Measurements from ENCODE around the gene CFAP100.

Gene CFAP100

GRCh38 chr3:126439346-126439967, 44.7 kb downstream of the CFAP100 start:
- no peak for DNase-seq (ENCODE audit: low read depth in 2 of 2, low spot score in 1 of 2)

GRCh38 chr3:126439968-126440708, 45.4 kb downstream of the CFAP100 start:
- no peak for DNase-seq (ENCODE audit: low read depth in 2 of 2, low spot score in 1 of 2)

- DNase-seq (ENCODE audit: low read depth in 2 of 2, low spot score in 1 of 2) = no peak
Measured at GRCh38 chr3:126440709-126440995, 45.9 kb downstream of the CFAP100 start.

- DNase-seq (ENCODE audit: low read depth in 2 of 2, low spot score in 1 of 2) = no peak
Measured at GRCh38 chr3:126441256-126441880, 46.7 kb downstream of the CFAP100 start.

- DNase-seq (ENCODE audit: low read depth in 2 of 2, low spot score in 1 of 2) = no peak
Measured at GRCh38 chr3:126442094-126442855, 47.6 kb downstream of the CFAP100 start.

GRCh38 chr3:126442856-126443242, 48.1 kb downstream of the CFAP100 start:
- no peak for DNase-seq (ENCODE audit: low read depth in 2 of 2, low spot score in 1 of 2)

GRCh38 chr3:126445506-126445905, 50.8 kb downstream of the CFAP100 start:
- no peak for DNase-seq (ENCODE audit: low read depth in 2 of 2, low spot score in 1 of 2)

GRCh38 chr3:126446301-126446700, 51.6 kb downstream of the CFAP100 start:
- DNase-seq (ENCODE audit: low read depth in 2 of 2, low spot score in 1 of 2) = no peak

- DNase-seq (ENCODE audit: low read depth in 2 of 2, low spot score in 1 of 2) = no peak
Measured at GRCh38 chr3:126446791-126447190, 52.1 kb downstream of the CFAP100 start.

GRCh38 chr3:126447456-126448106, 52.9 kb downstream of the CFAP100 start:
- no peak for DNase-seq (ENCODE audit: low read depth in 2 of 2, low spot score in 1 of 2)

- no peak for DNase-seq (ENCODE audit: low read depth in 2 of 2, low spot score in 1 of 2)
Measured at GRCh38 chr3:126448136-126448892, 53.6 kb downstream of the CFAP100 start.

- no peak for DNase-seq (ENCODE audit: low read depth in 2 of 2, low spot score in 1 of 2)
Measured at GRCh38 chr3:126448893-126449180, 54.1 kb downstream of the CFAP100 start.

GRCh38 chr3:126449621-126450051, 54.9 kb downstream of the CFAP100 start:
- no peak for DNase-seq (ENCODE audit: low read depth in 2 of 2, low spot score in 1 of 2)

GRCh38 chr3:126450219-126450618, 55.5 kb downstream of the CFAP100 start:
- DNase-seq (ENCODE audit: low read depth in 2 of 2, low spot score in 1 of 2) = no peak

- no peak for DNase-seq (ENCODE audit: low read depth in 2 of 2, low spot score in 1 of 2)
Measured at GRCh38 chr3:126450744-126451143, 56.0 kb downstream of the CFAP100 start.

GRCh38 chr3:126451511-126451910, 56.8 kb downstream of the CFAP100 start:
- DNase-seq (ENCODE audit: low read depth in 2 of 2, low spot score in 1 of 2) = no peak

- DNase-seq (ENCODE audit: low read depth in 2 of 2, low spot score in 1 of 2) = no peak
Measured at GRCh38 chr3:126452213-126452612, 57.5 kb downstream of the CFAP100 start.

GRCh38 chr3:126454025-126454424, 59.3 kb downstream of the CFAP100 start:
- DNase-seq (ENCODE audit: low read depth in 2 of 2, low spot score in 1 of 2) = no peak

- no peak for DNase-seq (ENCODE audit: low read depth in 2 of 2, low spot score in 1 of 2)
Measured at GRCh38 chr3:126454437-126455198, 59.9 kb downstream of the CFAP100 start.

- DNase-seq (ENCODE audit: low read depth in 2 of 2, low spot score in 1 of 2) = no peak
Measured at GRCh38 chr3:126456211-126456610, 61.5 kb downstream of the CFAP100 start.
